ENCODE measurements around the gene HK3. TPM values are rescaled to one million over a fixed set of nuclear protein-coding genes. Genes with fewer than 3 reads are reported as not detected.

The HK3 gene
- total and polyA plus RNA-seq, 2 experiments from 2014 or later = not detected

DNA sequence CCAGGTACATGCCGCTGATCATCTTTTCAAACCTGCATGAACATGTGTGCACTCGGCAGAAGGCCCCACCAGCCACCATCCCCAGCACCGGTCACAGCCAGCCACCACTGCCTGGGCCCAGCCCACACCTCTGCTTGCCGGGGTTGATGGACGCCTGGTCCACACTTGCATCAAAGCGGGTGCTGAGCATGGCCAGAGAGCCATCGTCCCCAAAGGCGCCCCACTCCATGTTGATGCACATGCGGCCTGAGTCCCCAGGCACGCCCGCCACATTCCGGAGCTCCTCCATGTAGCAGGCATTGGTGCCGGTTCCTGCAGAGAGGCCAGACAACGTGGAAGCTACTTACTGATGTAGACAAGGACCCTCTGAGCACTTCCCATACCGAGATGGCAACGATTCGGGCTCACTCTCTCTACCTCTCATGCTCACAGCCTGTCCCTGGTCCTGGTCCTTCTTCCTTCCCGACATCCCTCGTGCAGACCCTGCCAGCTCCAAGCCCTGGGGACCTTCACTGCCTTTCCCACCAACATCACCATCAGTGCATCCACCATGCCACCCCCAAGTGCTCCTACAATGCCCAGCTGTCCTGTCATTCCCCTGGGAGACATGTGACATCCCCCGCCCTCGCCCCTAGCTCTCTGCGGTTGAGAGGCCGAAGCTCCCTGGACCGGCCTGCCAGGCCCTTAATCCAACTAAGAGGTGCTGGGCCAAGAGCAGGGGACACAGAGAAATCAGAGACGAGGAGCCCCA, 17.2 kb downstream of the HK3 start:
- Histone ChIP-seq H3K9me2 (ENCODE audit: insufficient read depth) (no peaks in the 10 kb centered on the region), H3F3A (replicated peaks; ENCODE audit: low read depth) (no peaks in the 10 kb centered on the region), H3K27me3 (ENCODE audit: insufficient read depth) (no peaks in the 10 kb centered on the region), H3K4me2 (no peak overlapping the region), H3K27ac (ENCODE audit: low read depth) (no peak overlapping the region), H3K4me1 (ENCODE audit: insufficient read depth) (no peaks in the 10 kb centered on the region), H3K79me2 (replicated peaks; ENCODE audit: insufficient read depth) (no peaks in the 10 kb centered on the region), H3K36me3 (ENCODE audit: insufficient read depth) (no peaks in the 10 kb centered on the region), H3K4me3 (no peak overlapping the region), H2AFZ (no peak overlapping the region), H4K20me1 (replicated peaks; ENCODE audit: insufficient read depth) (no peaks in the 10 kb centered on the region)
- no peak overlapping the region for H3K4me3 Mint-ChIP-seq
- H3K27ac Mint-ChIP-seq = no peak overlapping the region; the same call in 1 of the 2 replicates
- H3K36me3 Mint-ChIP-seq (ENCODE audit: low read depth) = no peaks in the 10 kb centered on the region
- no peaks in the 10 kb centered on the region for H3K9me3 Mint-ChIP-seq
- H3K4me1 Mint-ChIP-seq = peaks cover 12% of the 10 kb centered on the region; the same call in 2 of the 3 replicates
- no peak for ATAC-seq
- TF ChIP-seq, protein P1, sequence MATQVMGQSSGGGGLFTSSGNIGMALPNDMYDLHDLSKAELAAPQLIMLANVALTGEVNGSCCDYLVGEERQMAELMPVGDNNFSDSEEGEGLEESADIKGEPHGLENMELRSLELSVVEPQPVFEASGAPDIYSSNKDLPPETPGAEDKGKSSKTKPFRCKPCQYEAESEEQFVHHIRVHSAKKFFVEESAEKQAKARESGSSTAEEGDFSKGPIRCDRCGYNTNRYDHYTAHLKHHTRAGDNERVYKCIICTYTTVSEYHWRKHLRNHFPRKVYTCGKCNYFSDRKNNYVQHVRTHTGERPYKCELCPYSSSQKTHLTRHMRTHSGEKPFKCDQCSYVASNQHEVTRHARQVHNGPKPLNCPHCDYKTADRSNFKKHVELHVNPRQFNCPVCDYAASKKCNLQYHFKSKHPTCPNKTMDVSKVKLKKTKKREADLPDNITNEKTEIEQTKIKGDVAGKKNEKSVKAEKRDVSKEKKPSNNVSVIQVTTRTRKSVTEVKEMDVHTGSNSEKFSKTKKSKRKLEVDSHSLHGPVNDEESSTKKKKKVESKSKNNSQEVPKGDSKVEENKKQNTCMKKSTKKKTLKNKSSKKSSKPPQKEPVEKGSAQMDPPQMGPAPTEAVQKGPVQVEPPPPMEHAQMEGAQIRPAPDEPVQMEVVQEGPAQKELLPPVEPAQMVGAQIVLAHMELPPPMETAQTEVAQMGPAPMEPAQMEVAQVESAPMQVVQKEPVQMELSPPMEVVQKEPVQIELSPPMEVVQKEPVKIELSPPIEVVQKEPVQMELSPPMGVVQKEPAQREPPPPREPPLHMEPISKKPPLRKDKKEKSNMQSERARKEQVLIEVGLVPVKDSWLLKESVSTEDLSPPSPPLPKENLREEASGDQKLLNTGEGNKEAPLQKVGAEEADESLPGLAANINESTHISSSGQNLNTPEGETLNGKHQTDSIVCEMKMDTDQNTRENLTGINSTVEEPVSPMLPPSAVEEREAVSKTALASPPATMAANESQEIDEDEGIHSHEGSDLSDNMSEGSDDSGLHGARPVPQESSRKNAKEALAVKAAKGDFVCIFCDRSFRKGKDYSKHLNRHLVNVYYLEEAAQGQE (IDR thresholded peaks at IDR 0.05; ENCODE audit: unreplicated experiment) = no peak
- peaks cover 8% of the 10 kb centered on the region for H3K27me3 Mint-ChIP-seq (ENCODE audit: insufficient read depth, low read depth, poor library complexity)
- no peak for DNase-seq (ENCODE audit: low spot score)

DNA sequence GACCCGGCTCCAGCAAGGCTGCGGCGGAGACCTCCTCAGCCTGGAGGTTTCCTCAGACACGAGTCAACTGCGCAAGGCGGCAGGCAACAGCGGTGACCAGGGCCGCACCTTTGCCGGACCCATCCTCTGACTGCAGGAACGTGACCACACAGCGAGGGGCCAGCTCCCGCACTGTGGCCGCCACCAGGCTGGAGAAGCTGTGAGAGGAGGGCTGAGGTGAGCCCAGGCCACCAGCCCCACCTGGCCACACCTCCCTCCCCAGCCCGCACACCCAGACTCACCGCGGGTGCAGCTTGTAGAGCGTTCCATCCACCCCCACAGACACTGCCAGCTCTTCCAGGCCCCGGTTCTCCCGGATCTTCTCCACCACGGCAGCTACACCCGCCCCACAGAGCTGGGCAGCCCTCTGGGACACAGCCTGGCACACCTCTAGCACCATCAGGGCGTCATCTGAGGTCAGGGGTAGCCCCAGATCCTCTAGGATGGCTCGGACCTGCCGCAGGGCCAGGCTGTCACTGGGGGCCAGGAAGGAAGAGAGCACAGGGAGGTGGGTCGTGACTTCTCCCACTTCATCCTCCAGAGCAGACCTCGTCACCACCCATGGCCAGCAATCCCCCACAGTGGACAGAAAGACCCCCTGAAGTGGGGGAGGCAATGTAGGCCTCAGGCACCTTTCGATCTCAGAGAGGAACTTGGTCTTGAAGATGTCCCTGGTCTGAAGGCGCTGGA, 18.0 kb downstream of the HK3 start:
- Histone ChIP-seq H4K20me1 (replicated peaks; ENCODE audit: insufficient read depth) (no peaks in the 10 kb centered on the region), H2AFZ (no peak overlapping the region), H3F3A (replicated peaks; ENCODE audit: low read depth) (no peaks in the 10 kb centered on the region), H3K4me2 (no peak overlapping the region), H3K36me3 (ENCODE audit: insufficient read depth) (no peaks in the 10 kb centered on the region), H3K4me3 (no peak overlapping the region), H3K4me1 (ENCODE audit: insufficient read depth) (no peaks in the 10 kb centered on the region), H3K27ac (ENCODE audit: low read depth) (no peak overlapping the region), H3K9me2 (ENCODE audit: insufficient read depth) (no peaks in the 10 kb centered on the region), H3K27me3 (ENCODE audit: insufficient read depth) (no peaks in the 10 kb centered on the region), H3K79me2 (replicated peaks; ENCODE audit: insufficient read depth) (no peaks in the 10 kb centered on the region)
- H3K4me3 Mint-ChIP-seq = no peak overlapping the region
- peaks cover 15% of the 10 kb centered on the region; the same call in 2 of the 3 replicates for H3K4me1 Mint-ChIP-seq
- H3K36me3 Mint-ChIP-seq (ENCODE audit: low read depth) = no peaks in the 10 kb centered on the region
- DNase-seq (ENCODE audit: low spot score) (no peak), ATAC-seq (no peak)
- no peak overlapping the region for H3K27ac Mint-ChIP-seq
- H3K27me3 Mint-ChIP-seq (ENCODE audit: insufficient read depth, low read depth, poor library complexity) = peaks cover 11% of the 10 kb centered on the region
- no peaks in the 10 kb centered on the region for H3K9me3 Mint-ChIP-seq
- TF ChIP-seq STAT1 (IDR thresholded peaks at IDR 0.05; ENCODE audit: unreplicated experiment) (no peak), EZH2 (IDR thresholded peaks at IDR 0.05; ENCODE audit: low read depth, unreplicated experiment) (no peak), ZNF331 (CRISPR knock-in tag; IDR thresholded peaks at IDR 0.05; ENCODE audit: low read depth) (no peak), ZNF114 (CRISPR knock-in tag; IDR thresholded peaks at IDR 0.05) (no peak)
- TF ChIP-seq, protein P2, sequence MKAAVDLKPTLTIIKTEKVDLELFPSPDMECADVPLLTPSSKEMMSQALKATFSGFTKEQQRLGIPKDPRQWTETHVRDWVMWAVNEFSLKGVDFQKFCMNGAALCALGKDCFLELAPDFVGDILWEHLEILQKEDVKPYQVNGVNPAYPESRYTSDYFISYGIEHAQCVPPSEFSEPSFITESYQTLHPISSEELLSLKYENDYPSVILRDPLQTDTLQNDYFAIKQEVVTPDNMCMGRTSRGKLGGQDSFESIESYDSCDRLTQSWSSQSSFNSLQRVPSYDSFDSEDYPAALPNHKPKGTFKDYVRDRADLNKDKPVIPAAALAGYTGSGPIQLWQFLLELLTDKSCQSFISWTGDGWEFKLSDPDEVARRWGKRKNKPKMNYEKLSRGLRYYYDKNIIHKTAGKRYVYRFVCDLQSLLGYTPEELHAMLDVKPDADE (IDR thresholded peaks at IDR 0.05) = no peak
- TF ChIP-seq, protein P1 (IDR thresholded peaks at IDR 0.05; ENCODE audit: unreplicated experiment) = no peak
- TF ChIP-seq, protein P3, sequence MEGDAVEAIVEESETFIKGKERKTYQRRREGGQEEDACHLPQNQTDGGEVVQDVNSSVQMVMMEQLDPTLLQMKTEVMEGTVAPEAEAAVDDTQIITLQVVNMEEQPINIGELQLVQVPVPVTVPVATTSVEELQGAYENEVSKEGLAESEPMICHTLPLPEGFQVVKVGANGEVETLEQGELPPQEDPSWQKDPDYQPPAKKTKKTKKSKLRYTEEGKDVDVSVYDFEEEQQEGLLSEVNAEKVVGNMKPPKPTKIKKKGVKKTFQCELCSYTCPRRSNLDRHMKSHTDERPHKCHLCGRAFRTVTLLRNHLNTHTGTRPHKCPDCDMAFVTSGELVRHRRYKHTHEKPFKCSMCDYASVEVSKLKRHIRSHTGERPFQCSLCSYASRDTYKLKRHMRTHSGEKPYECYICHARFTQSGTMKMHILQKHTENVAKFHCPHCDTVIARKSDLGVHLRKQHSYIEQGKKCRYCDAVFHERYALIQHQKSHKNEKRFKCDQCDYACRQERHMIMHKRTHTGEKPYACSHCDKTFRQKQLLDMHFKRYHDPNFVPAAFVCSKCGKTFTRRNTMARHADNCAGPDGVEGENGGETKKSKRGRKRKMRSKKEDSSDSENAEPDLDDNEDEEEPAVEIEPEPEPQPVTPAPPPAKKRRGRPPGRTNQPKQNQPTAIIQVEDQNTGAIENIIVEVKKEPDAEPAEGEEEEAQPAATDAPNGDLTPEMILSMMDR (conservative IDR thresholded peaks at IDR 0.05; ENCODE audit: low read depth in 2 of 2) = no peak
